ENCODE data around the gene EXOC6. TPM values are rescaled to one million over a fixed set of nuclear protein-coding genes. Genes with fewer than 3 reads are reported as not detected.

The EXOC6 gene
- total RNA-seq, 3 donors from 2014 or later, result 7.0 to 26.1 (median 16.1) TPM

DNA sequence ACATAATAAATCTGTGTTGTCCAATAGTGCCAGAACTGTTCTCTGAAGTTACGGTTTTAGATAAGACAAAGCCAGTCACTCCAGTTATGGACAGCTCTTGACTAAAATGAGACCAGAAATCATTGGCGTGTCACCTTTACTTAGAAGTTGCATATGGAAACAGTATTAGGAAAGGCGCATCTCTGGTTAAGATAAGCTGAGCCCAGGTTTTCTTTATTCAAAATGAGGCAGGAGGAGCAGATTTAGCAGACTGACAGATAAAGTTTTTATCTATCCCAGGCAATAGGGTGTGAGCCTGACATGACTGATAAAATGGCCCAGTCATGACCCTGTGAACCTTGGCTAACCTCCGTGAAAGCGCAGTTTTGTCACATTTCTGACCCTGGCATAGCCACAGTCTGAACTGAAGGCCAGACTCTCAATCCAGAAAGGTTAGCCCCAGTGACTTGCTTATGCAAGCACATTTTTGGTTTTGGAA is 229.6 kb downstream of the EXOC6 start:
- TF ChIP-seq POLR2A (IDR thresholded peaks at IDR 0.05), result no peak
- TF ChIP-seq POLR2AphosphoS5 (IDR thresholded peaks at IDR 0.05), result no peak
- no peak for TF ChIP-seq CTCF (IDR thresholded peaks at IDR 0.05)
- Histone ChIP-seq H3K27me3 (peaks cover 0 to 37% of the 10 kb centered on the region in 2 donors), H3K4me1 (peaks cover 6 to 8% of the 10 kb centered on the region in 2 donors), H3K27ac (no peak overlapping the region), H3K9me3 (no peaks in the 10 kb centered on the region), H3K36me3 (no peaks in the 10 kb centered on the region), H3K4me3 (no peak overlapping the region)
- DNase-seq (ENCODE audit: low spot score in 2 of 2), result no peak
- intact Hi-C loops (cut with DNase I; ENCODE audit: low total_unique reads), result no loop called here

DNA sequence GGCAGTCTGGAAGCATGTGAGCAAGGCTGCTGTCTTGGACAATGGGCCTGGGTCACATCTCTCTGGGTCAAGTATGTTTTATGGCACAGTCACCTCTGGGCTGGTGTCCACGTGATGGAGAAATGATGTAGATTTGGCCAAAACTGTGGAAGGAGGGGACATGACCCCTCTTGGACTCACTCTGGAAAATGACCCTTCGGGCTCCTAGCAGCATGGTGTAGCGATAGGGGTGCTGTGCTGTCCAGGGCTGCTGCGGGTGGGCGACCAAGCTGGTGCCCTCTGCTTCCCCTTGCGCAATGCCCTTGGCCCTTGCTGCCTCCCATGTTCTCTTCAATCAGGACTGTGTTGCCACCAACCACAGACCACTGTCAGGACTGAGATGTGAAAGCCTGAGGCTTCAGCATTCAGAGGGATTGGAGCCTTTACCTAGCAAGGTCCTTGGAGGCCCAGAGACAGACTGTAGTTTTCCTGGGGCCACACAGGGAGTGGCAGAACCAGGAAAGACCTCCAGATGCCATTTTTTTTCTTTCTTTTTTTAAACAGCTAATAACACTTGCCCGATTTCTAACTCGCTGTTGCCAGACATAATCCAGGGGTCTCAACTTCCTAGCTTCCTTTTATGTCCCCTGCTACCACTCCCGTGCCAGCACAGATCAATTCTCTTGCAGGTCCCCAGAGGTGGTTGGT is 231.5 kb downstream of the EXOC6 start:
- peak in 1 of 2 donors; percentile 15 for DNase-seq (ENCODE audit: low spot score in 2 of 2)
- no peaks in the 10 kb centered on the region for H3K9me3 ChIP-seq
- no peak overlapping the region for H3K27ac ChIP-seq
- no peaks in the 10 kb centered on the region for H3K36me3 ChIP-seq
- H3K27me3 ChIP-seq, result peaks cover 0 to 18% of the 10 kb centered on the region in 2 donors
- no peak overlapping the region for H3K4me3 ChIP-seq
- H3K4me1 ChIP-seq, result no peaks in the 10 kb centered on the region
- intact Hi-C loops (cut with DNase I; ENCODE audit: low total_unique reads), result no loop called here
- TF ChIP-seq POLR2A (IDR thresholded peaks at IDR 0.05) (no peak), POLR2AphosphoS5 (IDR thresholded peaks at IDR 0.05) (no peak), CTCF (IDR thresholded peaks at IDR 0.05) (no peak)

GRCh38 chr10:93080350-93081046 is 232.2 kb downstream of the EXOC6 start:
- intact Hi-C loops (cut with DNase I; ENCODE audit: low total_unique reads), result no loop called here
- DNase-seq (ENCODE audit: low spot score in 2 of 2), result peak in 1 of 2 donors; percentile 40
- Histone ChIP-seq H3K9me3 (no peaks in the 10 kb centered on the region), H3K4me3 (no peak overlapping the region), H3K4me1 (no peaks in the 10 kb centered on the region), H3K27ac (no peak overlapping the region), H3K36me3 (no peaks in the 10 kb centered on the region), H3K27me3 (peaks cover 0 to 11% of the 10 kb centered on the region in 2 donors)
- no peak for TF ChIP-seq POLR2AphosphoS5 (IDR thresholded peaks at IDR 0.05)
- TF ChIP-seq POLR2A (IDR thresholded peaks at IDR 0.05), result no peak
- peak; percentile 68 to 82 (median 80) for TF ChIP-seq CTCF (IDR thresholded peaks at IDR 0.05)

DNA sequence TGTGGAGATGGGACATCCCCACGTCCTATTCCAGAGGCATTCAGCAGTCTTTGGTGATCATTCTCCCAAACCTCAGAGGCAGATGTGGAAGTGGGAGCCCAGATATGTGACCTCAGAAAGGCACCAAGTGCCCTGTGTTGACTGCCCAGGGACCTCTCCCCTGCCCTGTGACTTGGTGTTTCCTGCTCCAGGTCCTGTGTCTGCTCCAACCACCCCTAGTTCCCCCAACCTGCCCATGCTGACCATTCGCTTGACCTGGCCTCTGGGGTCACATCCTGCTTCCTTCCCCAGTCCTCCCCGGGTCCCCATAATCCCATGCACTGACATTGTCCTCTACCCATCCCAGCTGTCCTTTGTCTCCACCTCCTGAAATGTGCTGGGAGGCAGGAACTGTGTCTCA is 233.0 kb downstream of the EXOC6 start:
- no peak for DNase-seq (ENCODE audit: low spot score in 2 of 2)
- Histone ChIP-seq H3K4me1 (no peaks in the 10 kb centered on the region), H3K4me3 (no peak overlapping the region), H3K27ac (no peak overlapping the region), H3K36me3 (no peaks in the 10 kb centered on the region), H3K27me3 (peaks cover 0 to 8% of the 10 kb centered on the region in 2 donors), H3K9me3 (no peaks in the 10 kb centered on the region)
- TF ChIP-seq CTCF (IDR thresholded peaks at IDR 0.05) (no peak), POLR2AphosphoS5 (IDR thresholded peaks at IDR 0.05) (no peak), POLR2A (IDR thresholded peaks at IDR 0.05) (no peak)
- intact Hi-C loops (cut with DNase I; ENCODE audit: low total_unique reads), result no loop called here

- no peak overlapping the region for H3K27ac ChIP-seq
- no peak overlapping the region for H3K4me3 ChIP-seq
- no peak for DNase-seq (ENCODE audit: low spot score in 2 of 2)
- TF ChIP-seq POLR2A (IDR thresholded peaks at IDR 0.05), result no peak
- TF ChIP-seq POLR2AphosphoS5 (IDR thresholded peaks at IDR 0.05), result no peak
- TF ChIP-seq CTCF (IDR thresholded peaks at IDR 0.05), result no peak
- intact Hi-C loops (cut with DNase I; ENCODE audit: low total_unique reads), result no loop called here
- H3K4me1 ChIP-seq, result no peaks in the 10 kb centered on the region
- peaks cover 0 to 8% of the 10 kb centered on the region in 2 donors for H3K27me3 ChIP-seq
- no peaks in the 10 kb centered on the region for H3K36me3 ChIP-seq
- H3K9me3 ChIP-seq, result no peaks in the 10 kb centered on the region
These were observed 233.5 kb downstream of the EXOC6 start for GRCh38 chr10:93081834-93082233.

Measured in breast epithelium (tissue), 4 donors.